Activated CD4-positive, CD25-positive, alpha-beta regulatory T cell treated with anti-CD3 and anti-CD28 coated beads, Interleukin-2, amount 50 U/mL, for 24 hours (primary cell): ENCODE data around the gene SNX32.

Experiments used
- ATAC-seq, 2 donors: fragments of 150-1000 bp; cut with Tn5 transposase; one replicate each; pipeline ENCODE4 v1.10.0; 2021; ENCODE audit warnings: mild to moderate bottlenecking in 1 of 2, moderate library complexity in 1 of 2

The SNX32 gene

DNA sequence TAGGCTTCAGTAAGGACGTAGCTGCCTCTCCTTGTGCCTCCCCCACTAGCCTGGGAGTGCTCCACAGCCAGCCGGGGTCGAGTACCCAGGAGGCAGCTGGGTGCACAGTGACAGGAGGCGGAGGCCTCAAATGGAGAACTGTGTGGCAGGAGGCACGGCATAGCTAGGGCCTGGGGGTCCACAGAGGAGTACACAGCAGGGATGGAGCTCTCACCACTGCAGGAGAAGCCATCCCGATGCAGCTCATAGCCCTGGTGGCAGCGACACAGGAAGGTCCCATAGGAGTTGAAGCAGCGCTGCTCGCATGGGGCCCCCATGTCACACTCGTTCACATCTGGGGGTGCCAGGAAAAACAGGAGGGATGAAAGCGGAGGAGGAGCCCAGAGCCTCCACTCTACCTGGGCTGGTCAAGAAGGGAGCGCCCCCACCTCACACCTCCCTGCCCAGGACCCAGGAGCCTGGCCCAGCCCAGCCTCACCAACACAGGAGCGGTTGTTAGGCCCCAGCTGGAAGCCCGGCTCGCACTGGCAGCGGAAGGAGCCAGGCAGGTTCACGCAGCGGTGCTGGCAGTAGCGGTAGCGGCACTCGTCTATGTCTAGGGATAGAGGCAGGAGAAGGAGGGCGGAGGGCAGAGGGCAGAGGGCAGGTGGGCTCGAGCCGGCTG, 36.0 kb downstream of the SNX32 start:
- ATAC-seq = no peak

DNA sequence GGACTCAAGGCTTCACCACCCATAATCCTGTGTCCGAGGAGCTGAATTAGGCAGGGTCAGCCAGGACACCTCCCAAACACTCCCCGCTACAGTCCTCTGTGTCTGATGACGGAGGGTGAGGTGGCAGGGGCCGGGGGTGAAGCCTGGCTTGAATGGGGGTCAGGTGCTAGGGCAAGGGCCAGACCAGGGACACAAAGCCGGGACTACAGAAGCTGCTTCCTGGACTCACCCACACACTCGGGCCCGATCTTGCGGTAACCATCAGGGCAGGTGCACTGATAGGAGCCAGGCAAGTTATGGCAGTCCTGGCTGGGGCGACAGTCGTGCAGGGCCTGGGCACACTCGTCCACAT, 36.5 kb downstream of the SNX32 start:
- ATAC-seq = no peak

DNA sequence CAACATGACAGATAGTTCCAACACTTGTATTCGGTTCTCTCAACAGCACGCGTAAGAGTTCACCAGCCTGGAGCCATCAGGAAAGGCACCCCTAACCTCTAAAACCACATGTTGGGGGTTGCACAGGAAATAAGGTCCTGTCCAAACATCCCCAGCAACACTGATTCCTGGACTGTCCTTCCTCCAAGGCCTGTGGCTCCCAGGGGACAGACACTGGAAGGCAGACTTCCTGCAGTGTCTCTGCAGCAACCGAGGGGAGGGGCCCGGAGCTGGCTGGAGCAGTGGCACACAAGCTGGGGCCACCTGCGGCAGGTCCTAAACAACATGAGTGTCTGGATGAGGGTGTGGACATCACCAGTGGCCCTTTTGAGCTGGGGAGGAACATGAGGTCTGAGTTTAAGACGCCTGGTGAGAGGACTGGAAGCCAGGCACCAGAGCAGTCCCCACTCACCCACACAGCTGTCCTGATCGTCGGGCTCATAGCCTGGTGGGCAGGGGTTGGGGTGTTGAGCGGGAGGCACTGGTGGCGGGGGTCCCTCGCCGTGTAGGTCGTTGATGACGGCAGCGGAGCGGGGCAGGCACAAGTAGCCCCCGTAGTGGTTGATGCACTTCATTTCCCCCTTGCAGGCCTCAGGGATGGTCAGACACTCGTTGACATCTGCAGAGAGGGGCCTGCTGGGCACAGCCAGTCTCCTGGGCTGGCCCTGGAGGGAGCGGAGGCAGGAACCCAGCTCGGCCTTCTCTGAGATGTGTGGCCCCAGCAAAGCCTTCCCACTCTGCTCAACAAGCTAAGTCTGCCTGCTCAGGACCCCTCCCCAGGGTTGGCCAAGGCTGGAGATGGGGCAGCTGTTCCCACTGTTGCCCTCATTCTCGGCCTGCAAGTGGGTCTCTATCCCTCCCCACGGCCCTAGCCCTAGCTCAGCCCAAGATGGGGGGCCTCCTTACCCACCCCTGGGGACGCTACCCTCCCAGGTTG, 37.2 kb downstream of the SNX32 start:
- no peak for ATAC-seq

DNA sequence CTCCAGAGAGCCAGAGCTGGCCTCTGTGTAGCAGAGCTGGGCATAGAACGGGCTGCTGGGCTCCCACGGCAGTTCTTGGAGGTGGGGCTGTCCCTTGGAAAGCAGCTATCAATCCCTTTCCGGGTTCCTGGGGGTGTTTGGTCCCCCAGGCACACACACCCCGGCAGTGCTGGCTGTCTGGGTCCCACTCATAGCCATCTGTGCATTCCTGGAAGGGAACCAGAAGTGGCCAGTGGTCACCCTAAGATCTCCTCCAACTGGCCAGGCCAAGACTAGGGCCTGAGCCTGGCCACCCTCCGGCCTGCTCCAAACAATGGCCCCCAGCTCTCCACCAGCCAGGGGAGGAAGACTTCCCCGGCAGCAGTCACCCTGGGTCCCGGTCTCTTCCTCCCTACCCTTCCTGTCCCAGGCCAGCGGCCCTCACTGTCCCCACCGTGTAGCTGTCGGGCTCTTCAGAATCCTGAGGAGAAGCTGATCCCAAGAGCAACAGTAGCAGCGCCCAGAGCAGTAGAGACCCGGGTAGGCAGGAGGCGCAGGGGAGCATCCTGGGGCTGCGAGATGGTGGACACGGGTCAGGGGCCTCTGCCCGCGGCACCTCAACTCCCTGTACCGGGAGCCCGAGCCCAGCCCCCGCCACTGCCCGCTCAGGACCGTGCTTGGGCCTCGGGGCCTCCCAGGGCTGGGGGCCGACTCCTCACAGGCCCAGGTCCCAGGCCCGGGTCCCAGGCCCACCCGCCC, 38.2 kb downstream of the SNX32 start:
- ATAC-seq = no peak

DNA sequence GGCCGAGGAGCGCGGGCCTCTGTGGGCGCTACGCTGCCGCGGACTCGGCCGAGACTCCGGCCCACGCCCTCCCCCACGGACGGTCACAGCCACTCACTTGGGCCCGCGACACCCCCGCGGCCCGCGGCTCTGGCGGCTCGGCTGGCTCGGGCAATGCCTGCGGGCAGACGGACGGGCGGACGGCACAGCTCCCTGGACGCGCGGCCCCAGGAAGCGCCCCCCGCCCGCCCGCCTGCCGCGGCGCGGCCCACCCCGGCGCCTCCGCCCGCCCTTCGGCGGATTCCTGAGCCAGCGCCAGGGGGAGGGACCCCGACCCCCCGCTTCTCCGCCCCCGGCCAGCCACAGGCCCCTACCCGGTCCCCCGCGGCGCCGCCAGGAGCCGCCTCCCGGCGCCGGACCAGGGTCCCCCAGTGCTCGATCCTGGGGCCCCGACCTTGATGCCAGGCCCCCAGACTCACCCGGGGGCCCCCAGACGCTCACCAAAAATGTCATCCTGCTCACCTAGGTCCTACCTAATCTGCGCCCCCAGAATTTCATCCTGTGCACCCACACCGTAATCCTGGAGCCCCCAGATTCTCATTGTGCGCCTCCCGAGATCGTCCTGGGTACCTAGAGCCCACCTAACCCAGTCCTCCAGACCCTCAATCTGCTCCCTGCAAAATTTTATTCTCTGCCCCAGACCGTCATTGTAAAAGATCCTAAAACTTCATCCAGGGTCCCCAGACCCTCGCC, 39.0 kb downstream of the SNX32 start, which contains the start of gene EFEMP2:
Gene EFEMP2, minus strand, starts transcription at position 215 of the 732 bp plus-strand sequence. CDS start 446 bp downstream, outside the sequence.
- ATAC-seq = no peak

DNA sequence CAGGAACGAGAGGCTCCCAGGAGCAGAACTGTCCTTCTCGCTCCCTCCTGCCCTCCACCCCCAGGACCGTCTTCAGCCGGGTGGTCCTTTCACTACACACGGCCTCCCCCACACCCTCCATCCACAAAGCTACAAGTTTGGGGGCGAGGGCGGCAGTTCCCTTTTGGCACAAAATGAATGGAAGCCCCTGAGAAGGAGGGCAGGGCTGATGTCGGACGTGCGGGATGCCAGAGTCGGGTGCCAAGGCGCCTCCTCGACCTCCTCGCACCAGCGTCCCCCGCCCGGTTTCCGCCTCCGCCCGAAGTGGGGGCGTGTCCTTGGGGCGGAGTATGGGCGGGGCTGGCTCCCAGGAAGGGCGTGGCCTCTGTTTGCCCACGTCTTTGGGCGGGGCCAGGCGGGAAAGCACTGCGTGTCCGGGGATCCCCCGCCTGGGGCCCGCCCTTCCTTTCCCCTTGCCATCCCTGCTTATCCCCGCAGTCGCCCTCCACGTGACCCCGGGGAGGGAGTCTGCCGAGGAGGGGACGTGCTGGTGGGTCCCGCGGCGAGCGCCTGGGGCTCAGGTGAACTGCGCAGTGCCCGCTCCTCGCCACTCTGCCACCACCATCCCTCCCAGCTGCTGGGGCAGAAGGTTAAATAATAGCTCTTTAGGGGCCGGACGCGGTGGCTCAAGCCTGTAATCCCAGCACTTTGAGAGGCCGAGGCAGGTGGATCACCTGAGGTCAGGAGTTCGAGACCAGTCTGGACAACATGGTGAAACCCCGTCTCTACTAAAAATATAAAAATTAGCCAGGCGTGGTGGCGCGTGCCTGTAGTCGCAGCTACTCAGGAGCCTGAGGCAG, 39.8 kb downstream of the SNX32 start:
- peak; percentile 88 for ATAC-seq

DNA sequence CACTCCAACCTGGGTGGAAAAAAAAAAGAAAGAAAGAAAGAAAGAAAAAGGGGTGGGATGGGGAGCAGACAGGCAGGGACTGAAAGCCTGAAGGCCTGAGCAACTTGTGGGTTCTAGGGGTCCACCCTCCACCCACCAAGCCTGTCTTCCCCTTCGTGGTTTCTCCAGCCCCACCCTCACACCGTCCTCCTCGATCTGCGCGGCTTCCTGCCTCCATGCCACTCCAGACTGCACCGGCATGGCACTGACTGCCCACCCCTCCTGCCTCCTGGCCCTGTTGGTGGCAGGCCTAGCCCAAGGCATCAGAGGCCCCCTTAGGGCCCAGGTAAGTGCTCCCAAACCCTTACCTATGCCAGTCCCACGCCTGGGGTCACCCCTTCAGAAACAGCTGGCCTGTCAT, 45.9 kb downstream of the SNX32 start, which contains the start of gene CTSW:
Gene CTSW, plus strand, starts transcription at position 221 of the 400 bp plus-strand sequence. Its CDS starts 18 bp downstream, at position 239.
- peak; percentile 40 to 55 for ATAC-seq

DNA sequence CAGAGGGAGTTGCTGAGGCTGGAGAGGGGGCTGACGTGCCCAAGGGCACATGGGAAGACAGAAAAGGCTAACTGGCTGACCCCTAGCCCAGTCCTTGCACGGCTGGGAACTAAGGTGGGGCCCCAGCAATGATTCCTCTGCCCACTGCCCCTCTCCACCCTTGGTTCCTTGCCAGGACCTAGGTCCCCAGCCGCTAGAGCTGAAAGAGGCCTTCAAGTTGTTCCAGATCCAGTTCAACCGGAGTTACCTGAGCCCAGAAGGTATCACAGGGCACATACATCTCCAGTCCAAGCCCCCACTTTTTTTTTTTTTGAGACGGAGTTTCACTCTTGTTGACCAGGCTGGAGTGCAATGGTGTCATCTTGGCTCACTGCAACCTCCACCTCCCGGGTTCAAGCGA, 46.3 kb downstream of the SNX32 start:
- no peak for ATAC-seq

DNA sequence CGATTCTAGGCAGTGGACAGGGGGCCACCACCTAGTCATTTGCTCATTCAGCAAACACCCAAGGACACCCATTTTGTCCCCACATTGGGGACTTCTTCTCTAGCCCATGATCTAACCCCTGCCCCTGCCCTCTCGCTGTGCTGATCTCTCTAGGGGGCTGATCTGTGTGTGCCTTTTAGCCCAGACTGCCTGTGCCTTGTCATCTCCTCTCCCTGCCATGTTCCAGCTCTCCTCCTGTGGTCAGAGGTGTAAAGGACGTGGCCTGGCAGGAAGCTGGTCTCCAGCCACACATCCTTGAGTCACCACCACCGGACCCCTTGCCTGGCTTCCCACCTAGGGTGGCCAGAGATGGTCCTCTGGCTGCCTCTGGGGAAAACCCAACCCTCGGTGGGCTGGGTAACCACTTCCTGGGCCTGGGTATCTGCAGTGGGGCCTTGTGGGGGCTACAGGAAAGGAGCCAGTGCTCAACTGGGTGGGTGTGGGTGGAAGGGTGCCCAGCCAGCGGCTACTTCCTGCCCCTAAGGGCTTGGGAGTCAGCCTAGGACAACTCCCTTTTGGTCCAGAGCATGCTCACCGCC, 47.2 kb downstream of the SNX32 start:
- ATAC-seq = no peak

DNA sequence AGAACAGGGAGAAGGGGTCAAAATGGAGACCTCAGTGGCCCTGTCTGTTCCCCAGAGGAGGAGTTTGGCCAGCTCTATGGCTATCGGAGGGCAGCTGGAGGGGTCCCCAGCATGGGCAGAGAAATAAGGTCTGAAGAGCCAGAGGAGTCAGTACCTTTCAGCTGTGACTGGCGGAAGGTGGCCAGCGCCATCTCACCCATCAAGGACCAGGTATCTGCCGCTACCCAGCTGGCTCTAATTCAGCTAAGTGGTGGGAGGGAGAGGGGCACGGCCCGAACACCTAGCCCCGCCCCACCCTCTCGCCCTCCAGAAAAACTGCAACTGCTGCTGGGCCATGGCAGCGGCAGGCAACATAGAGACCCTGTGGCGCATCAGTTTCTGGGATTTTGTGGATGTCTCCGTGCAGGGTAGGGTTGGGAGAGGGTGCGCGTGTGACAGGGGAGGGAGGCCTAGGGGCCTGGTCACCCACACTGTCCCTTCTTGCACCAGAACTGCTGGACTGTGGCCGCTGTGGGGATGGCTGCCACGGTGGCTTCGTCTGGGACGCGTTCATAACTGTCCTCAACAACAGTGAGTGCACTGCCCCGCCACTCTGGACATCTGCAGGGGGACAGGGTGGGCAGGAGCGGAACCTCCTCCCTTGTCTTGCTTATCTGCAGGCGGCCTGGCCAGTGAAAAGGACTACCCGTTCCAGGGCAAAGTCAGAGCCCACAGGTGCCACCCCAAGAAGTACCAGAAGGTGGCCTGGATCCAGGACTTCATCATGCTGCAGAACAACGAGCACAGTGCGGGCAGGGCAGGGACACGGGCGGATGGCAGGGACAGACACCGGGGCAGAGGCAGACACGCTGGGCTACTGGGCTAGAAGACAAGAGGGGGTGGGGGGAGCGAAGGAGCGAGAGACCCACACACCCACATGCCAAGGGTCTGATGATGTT, 48.6 kb downstream of the SNX32 start:
- no peak for ATAC-seq

DNA sequence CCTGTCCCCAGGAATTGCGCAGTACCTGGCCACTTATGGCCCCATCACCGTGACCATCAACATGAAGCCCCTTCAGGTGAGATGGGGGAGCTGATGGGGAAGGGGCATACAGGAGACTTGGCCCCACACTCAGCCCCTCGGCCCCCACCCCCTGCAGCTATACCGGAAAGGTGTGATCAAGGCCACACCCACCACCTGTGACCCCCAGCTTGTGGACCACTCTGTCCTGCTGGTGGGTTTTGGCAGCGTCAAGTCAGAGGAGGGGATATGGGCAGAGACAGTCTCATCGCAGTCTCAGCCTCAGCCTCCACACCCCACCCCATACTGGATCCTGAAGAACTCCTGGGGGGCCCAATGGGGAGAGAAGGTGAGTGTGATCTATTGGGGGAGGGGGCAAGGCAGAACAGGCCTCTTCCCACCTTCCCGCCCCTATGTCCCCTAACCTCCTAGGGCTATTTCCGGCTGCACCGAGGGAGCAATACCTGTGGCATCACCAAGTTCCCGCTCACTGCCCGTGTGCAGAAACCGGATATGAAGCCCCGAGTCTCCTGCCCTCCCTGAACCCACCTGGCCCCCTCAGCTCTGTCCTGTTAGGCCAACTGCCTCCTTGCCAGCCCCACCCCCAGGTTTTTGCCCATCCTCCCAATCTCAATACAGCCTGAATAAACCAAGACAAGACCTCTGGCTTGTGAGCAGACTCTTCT, 49.4 kb downstream of the SNX32 start:
- no peak for ATAC-seq

DNA sequence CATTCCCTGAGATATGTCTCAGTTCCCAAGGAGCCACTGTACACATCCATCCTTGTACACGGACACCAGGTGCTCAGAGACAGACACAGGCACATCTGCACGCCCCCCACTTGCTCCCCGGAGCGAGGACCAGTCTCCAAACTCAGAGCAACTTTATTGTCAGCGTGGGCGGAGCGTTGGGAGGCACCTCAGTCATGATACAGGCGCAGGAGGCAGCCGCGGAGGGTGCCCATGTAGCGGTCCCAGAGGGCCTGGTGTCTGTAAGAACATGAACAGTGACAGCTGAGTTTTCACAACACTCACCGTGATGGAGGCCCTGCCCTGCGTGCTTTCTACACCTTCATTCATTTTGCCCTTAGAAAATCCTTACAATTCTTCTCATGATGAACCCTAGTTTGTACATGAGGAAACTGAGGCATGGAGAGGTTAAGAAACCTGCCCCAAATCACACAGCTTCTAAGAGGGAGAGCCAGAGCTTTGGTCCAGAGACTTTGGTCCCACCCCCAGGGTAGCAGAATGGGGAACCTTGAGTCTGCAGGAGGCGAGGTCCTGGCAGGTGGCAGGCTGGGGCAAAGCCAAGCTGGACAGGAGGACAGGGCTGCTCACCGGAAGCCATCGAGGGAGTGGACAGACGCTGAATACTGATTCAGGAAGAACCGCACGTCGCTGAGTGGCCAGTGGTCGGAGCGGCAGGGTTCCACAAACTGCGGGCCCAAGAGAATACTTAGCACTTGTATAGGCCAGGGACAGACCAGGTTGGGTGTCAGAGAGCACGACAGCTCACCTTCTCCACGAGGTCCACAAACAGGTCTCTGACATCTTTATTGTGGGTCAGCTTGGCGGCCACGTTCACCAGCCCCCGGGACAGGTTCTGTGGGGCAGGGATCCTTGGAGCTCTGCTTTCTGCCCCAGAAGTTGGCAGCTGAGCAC, 50.3 kb downstream of the SNX32 start:
- ATAC-seq = no peak

DNA sequence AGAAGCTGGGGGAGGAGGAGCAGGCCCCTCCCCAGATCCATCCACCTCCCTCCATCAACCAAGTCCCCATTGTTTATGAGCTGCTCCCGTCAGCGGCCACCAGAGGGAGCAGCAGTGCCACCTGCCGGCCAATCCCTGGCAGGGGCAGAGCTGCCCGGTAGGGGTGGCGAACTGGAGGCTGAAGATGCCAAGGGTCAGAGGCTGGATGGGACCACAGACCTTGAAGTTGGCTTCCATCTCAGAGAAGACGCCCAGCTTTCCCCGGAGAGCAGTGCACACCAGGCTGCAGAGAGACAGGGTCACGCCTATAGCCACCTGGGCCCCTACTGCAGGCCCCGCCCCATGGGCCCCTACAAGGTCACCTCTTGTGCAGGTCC, 50.9 kb downstream of the SNX32 start:
- ATAC-seq = peak; percentile 46 to 48

DNA sequence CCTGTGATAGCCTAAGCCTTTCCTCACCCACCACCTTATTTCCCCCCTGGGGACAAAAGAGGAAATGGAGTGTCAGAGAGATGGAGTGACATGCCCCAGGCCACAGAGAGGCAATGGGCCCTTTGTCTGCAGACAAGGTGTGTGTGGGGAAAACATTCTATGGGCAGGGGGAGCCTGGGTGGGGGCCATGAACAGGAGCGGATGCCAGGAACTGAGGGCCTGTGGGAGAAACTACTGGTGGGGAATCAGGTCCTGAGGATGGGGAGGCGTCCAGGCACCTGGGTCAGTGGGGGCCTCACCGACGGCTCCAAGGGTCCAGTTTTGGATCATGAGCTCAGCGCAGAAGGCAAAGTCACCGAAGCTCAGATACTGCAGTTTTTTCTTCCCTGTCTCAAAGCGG, 51.5 kb downstream of the SNX32 start:
- no peak for ATAC-seq

DNA sequence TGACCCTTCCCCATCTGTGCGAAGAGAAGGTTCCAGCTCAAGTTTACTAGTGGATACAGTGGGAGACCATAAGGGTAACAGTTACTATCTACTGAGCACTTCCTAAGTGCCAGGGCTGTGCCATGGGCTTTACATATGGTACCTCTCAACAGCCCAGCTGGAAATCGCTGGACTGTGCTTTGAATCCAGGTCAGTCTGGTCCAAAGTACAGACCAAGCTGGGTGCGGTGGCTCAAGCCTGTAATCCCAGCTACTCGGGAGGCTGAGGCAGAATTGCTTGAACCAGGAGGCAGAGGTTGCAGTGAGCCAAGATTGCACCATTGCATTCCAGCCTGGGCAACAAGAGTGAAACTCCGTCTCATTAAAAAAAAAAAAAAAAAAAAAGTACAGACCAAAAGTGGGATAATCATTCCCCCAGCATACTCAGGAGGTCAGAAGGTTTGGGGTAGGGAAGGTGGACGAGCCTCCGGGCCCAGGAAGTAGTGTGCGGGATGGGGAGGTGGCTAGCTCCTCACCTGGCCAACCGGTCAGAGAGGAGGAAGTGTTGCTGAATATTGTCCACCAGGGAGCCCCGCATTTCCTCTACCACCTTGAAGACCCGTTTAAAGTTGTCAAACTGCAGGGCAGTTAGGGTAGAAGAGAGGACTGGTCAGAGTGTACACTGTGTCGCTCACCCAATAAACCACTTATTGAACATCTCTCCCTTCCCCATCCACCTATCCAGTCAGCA, 52.2 kb downstream of the SNX32 start:
- ATAC-seq = no peak

DNA sequence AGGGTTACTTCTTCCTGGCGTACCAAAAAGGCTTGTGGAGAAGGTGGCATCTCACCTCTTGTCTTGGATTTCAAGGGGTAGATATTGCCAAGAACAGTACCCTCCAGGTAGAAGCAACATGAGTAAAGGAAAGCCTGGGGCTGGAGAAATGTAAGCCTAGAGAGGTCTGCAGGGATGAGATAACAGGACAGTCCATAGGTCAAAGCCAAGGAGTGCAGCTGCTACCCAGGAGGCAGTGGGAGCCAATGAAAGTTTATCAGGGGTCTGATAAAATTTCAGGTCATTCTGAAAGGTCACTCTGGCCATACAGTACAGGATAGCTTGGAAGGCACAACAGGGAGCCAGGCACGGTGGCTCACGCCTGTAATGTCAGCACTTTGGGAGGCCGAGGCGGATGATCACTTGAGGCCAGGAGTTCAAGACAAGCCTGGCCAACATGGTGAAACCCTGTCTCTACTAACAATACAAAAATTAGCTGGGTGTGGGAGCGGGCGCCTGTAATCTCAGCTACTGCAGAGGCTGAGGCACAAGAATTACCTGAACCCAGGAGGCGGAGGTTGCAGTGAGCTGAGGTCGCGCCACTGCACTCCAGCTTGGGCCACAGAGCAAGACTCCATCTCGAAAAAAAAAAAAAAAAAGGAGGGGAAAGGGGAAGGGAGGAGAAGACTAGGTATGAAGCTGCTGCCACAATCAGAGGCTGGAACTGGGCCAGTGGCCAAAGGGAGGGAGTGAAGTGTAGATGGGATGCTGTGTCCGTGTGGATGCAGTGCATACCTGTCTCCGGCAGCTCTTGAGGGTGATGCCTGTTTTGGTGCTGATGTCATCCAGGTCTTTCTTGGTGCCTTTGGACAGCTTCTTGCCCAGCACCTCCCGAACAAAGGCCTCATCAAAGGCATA, 53.3 kb downstream of the SNX32 start:
- no peak for ATAC-seq
